DOHH2 (cell line): ENCODE data around the gene TMEM184A.
A peak's percentile ranks its signal among the peaks of the same experiment; 100 is the strongest.

Source experiments
- H3F3A ChIP-seq: fragments of 200-600 bp; sonication (generic), shearing (Covaris generic); 2 replicates; pipeline ENCODE4 v1.6.0; 2016; ENCODE audit warnings: antibody characterized with exemption, mild to moderate bottlenecking; ENCODE audit not compliant: control insufficient read depth, insufficient read depth
- H3K27ac ChIP-seq: fragments of 200-600 bp; sonication (generic); 2 replicates; pipeline ENCODE4 v1.5.1; 2014; ENCODE audit warnings: low read depth, mild to moderate bottlenecking, low read length, moderate library complexity
- H3K27me3 ChIP-seq: fragments of 200-600 bp; sonication (generic); 2 replicates; pipeline ENCODE4 v1.6.1; 2014; ENCODE audit warnings: mild to moderate bottlenecking, low read length, mixed read lengths; ENCODE audit not compliant: control insufficient read depth
- H3K36me3 ChIP-seq: fragments of 200-600 bp; sonication (generic); 2 replicates; pipeline ENCODE4 v1.6.1; 2014; ENCODE audit warnings: mild to moderate bottlenecking, low read length, moderate library complexity, mixed read lengths; ENCODE audit not compliant: control insufficient read depth
- H3K4me1 ChIP-seq: fragments of 200-600 bp; sonication (generic); 2 replicates; pipeline ENCODE4 v1.6.1; 2014; ENCODE audit warnings: mild to moderate bottlenecking, low read length, mixed read lengths; ENCODE audit not compliant: control insufficient read depth
- H3K4me2 ChIP-seq: fragments of 200-600 bp; sonication (generic); 2 replicates; pipeline ENCODE4 v1.6.0; 2014; ENCODE audit warnings: mild to moderate bottlenecking, low read length, moderate library complexity
- H3K4me3 ChIP-seq: fragments of 200-600 bp; sonication (generic); 2 replicates; pipeline ENCODE4 v1.5.1; 2014; ENCODE audit warnings: mild to moderate bottlenecking, low read length, mixed read lengths
- H3K79me2 ChIP-seq: fragments of 200-600 bp; sonication (generic); 2 replicates; pipeline ENCODE4 v1.6.1; 2014; ENCODE audit warnings: mild to moderate bottlenecking, low read length, mixed read lengths; ENCODE audit not compliant: control insufficient read depth
- H3K9me2 ChIP-seq: fragments of 200-600 bp; sonication (generic); replicated peaks from 2 replicates; pipeline ENCODE4 v1.6.1; 2014; ENCODE audit warnings: mild to moderate bottlenecking, low read length, mixed read lengths; ENCODE audit not compliant: control insufficient read depth
- H3K9me3 ChIP-seq: fragments of 200-600 bp; sonication (generic); 2 replicates; pipeline ENCODE4 v1.6.1; 2014; ENCODE audit warnings: antibody characterized with exemption, low read length, mixed read lengths; ENCODE audit not compliant: control insufficient read depth, insufficient read depth
- H4K20me1 ChIP-seq: fragments of 200-600 bp; sonication (generic); 2 replicates; pipeline ENCODE4 v1.6.0; 2014; ENCODE audit warnings: low read depth, mild to moderate bottlenecking, antibody characterized with exemption, low read length, moderate library complexity; ENCODE audit not compliant: control insufficient read depth, insufficient read depth
- EZH2phosphoT487 ChIP-seq: fragments of 200-600 bp; sonication (generic); IDR thresholded peaks from 2 replicates; pipeline ENCODE4 v1.6.1; 2017; ENCODE audit warnings: borderline replicate concordance, mild to moderate bottlenecking, antibody characterized with exemption, low read length, moderate library complexity, mixed read lengths
- TF ChIP-seq, protein P1 (sequence below): fragments of 200-600 bp; sonication (generic); IDR thresholded peaks from one replicate; pipeline ENCODE4 v1.5.1; 2014; ENCODE audit warnings: antibody characterized with exemption, mild to moderate bottlenecking, low read depth, low read length; ENCODE audit not compliant: poor library complexity, severe bottlenecking

Gene TMEM184A

GRCh38 chr7:1510780-1511154, 45.2 kb downstream of the TMEM184A start:
- Histone ChIP-seq H3F3A (peaks cover 27% of the 10 kb centered on the region), H3K4me1 (peaks cover 84% of the 10 kb centered on the region), H3K27ac (peak overlapping the region; percentile 87), H3K79me2 (peaks cover 3% of the 10 kb centered on the region), H3K9me2 (no peaks in the 10 kb centered on the region), H3K4me3 (peak overlapping the region; percentile 62), H4K20me1 (no peaks in the 10 kb centered on the region), H3K9me3 (no peaks in the 10 kb centered on the region), H3K4me2 (peak overlapping the region; percentile 81), H3K36me3 (peaks cover 2% of the 10 kb centered on the region; the same call in 1 of the 2 replicates), H3K27me3 (no peaks in the 10 kb centered on the region)
- TF ChIP-seq, protein P1, sequence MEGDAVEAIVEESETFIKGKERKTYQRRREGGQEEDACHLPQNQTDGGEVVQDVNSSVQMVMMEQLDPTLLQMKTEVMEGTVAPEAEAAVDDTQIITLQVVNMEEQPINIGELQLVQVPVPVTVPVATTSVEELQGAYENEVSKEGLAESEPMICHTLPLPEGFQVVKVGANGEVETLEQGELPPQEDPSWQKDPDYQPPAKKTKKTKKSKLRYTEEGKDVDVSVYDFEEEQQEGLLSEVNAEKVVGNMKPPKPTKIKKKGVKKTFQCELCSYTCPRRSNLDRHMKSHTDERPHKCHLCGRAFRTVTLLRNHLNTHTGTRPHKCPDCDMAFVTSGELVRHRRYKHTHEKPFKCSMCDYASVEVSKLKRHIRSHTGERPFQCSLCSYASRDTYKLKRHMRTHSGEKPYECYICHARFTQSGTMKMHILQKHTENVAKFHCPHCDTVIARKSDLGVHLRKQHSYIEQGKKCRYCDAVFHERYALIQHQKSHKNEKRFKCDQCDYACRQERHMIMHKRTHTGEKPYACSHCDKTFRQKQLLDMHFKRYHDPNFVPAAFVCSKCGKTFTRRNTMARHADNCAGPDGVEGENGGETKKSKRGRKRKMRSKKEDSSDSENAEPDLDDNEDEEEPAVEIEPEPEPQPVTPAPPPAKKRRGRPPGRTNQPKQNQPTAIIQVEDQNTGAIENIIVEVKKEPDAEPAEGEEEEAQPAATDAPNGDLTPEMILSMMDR = no peak
- no peak for TF ChIP-seq EZH2phosphoT487

GRCh38 chr7:1509226-1509625, 46.8 kb downstream of the TMEM184A start:
- no peaks in the 10 kb centered on the region for H3K9me2 ChIP-seq
- H3K36me3 ChIP-seq = peaks cover 4% of the 10 kb centered on the region
- H3K4me1 ChIP-seq = peaks cover 90% of the 10 kb centered on the region
- H3K9me3 ChIP-seq = no peaks in the 10 kb centered on the region
- H4K20me1 ChIP-seq = no peaks in the 10 kb centered on the region
- peak overlapping the region; percentile 87 for H3K27ac ChIP-seq
- TF ChIP-seq, protein P1 = no peak
- no peak overlapping the region for H3K4me3 ChIP-seq
- peaks cover 14% of the 10 kb centered on the region for H3K79me2 ChIP-seq
- H3K27me3 ChIP-seq = no peaks in the 10 kb centered on the region
- no peak overlapping the region for H3K4me2 ChIP-seq
- H3F3A ChIP-seq = peaks cover 36% of the 10 kb centered on the region

DNA sequence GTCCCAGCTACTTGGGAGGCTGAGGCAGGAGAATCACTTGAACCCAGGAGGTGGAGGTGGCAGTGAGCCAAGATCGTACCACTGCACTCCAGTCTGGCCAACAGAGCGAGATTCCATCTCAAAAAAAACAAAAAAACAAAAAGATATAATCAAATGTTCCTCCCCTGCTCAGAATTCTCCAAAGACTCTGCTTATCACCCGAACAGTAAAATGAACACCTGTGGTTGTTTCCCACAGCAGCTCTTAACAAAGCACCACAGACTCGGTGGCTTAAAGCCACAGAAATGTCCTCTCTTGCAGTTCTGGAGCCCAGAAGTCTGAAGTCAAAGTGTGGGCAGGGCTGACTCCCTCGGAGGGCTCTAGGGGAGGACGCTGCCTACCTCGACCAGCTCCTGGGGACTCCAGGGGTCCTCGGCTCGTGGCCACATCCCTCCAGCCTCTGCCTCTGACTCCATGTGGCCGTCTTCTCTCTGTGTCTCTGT, 47.7 kb downstream of the TMEM184A start:
- no peaks in the 10 kb centered on the region for H3K9me3 ChIP-seq
- H3K4me1 ChIP-seq = peaks cover 83% of the 10 kb centered on the region
- H4K20me1 ChIP-seq = peaks cover 6% of the 10 kb centered on the region; the same call in 1 of the 2 replicates
- H3K79me2 ChIP-seq = peaks cover 22% of the 10 kb centered on the region
- TF ChIP-seq, protein P1 = no peak
- TF ChIP-seq EZH2phosphoT487 = no peak
- H3K4me2 ChIP-seq = peak overlapping the region; percentile 81
- H3K9me2 ChIP-seq = no peaks in the 10 kb centered on the region
- H3K36me3 ChIP-seq = peaks cover 12% of the 10 kb centered on the region
- H3K4me3 ChIP-seq = peak overlapping the region; percentile 56
- H3F3A ChIP-seq = peaks cover 36% of the 10 kb centered on the region
- no peaks in the 10 kb centered on the region for H3K27me3 ChIP-seq
- H3K27ac ChIP-seq = peak overlapping the region; percentile 87
